Measurements from ENCODE around the gene FMN1. TPM values are rescaled to one million over a fixed set of nuclear protein-coding genes. Genes with fewer than 3 reads are reported as not detected.

The FMN1 gene
- total RNA-seq, 1 experiment from 2014 or later, result 3.9 TPM

DNA sequence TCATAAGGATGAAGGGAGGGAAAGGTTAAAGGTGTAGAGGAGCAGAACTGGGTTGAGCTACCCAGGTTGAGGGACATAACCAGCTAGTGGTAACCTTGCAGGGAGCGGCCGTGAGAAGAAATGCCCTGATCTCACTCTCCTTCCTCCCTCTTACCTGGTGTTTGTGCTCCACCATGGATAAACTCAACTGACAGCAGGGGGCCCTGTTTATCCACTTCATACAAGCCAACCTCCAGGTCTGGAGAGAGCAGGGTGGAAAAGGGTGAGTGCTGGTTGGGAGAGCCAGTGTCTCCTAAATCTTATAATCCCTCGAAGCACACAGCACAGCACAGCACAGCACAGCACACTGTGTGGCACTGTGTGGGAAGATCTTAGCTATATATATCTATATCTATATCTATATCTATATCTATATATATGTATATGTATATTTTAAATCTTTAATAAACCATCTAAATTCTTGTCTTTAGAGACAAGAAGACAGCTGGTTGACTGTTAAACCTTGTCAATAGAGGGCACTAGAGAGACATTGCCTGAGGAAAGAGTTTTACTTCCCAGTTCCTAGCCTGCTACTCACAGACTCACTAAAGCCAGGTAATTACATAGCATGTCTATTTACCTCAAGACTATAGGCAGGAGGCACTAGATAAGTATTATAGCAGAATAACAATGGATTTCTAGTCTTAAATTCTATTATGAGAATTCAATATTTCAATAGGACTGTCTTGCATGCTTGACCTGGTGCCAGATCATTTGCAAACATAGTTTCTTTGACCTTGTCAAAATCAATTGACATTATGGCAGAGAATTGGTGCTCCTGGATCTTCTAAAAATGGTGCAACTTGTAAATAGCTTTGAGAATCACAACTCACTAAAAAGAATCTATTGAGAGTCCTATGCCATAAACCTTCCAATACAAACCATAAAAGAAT, 21.7 kb upstream of the FMN1 start:
- H3K9me3 ChIP-seq (ENCODE audit: control insufficient read depth, insufficient read depth, low read depth, low read length), result no peaks in the 10 kb centered on the region
- in situ Hi-C loops (cut with HindIII; ENCODE audit: low pct_unique_long_range_greater_than_20kb, low sequenced_read_pairs), result no loop called here
- POLR2A ChIA-PET, result no interaction called here
- no peaks in the 10 kb centered on the region for H3K4me1 ChIP-seq (ENCODE audit: control insufficient read depth, insufficient read depth, low read length)
- no peak for ATAC-seq
- BruUV-seq (replicated peaks), result no TSS peak
- no peak for DNase-seq (ENCODE audit: low read depth, low spot score)
- no peak overlapping the region for H3K4me3 ChIP-seq (ENCODE audit: low read depth in 2 of 2, low read length in 2 of 2)
- intact Hi-C loops (cut with micrococcal nuclease; ENCODE audit: unreplicated experiment), result no loop called here
- H3K36me3 ChIP-seq (ENCODE audit: control insufficient read depth, insufficient read depth, low read length), result no peaks in the 10 kb centered on the region
- TF ChIP-seq TCF7L2 (IDR thresholded peaks at IDR 0.05; ENCODE audit: low read depth, low read length) (no peak), SIN3A (IDR thresholded peaks at IDR 0.05; ENCODE audit: borderline replicate concordance, insufficient read depth, low read depth, low read length) (no peak), POLR2AphosphoS5 (IDR thresholded peaks at IDR 0.05; ENCODE audit: low read depth, low read length) (no peak)
- TF ChIP-seq, protein P1, sequence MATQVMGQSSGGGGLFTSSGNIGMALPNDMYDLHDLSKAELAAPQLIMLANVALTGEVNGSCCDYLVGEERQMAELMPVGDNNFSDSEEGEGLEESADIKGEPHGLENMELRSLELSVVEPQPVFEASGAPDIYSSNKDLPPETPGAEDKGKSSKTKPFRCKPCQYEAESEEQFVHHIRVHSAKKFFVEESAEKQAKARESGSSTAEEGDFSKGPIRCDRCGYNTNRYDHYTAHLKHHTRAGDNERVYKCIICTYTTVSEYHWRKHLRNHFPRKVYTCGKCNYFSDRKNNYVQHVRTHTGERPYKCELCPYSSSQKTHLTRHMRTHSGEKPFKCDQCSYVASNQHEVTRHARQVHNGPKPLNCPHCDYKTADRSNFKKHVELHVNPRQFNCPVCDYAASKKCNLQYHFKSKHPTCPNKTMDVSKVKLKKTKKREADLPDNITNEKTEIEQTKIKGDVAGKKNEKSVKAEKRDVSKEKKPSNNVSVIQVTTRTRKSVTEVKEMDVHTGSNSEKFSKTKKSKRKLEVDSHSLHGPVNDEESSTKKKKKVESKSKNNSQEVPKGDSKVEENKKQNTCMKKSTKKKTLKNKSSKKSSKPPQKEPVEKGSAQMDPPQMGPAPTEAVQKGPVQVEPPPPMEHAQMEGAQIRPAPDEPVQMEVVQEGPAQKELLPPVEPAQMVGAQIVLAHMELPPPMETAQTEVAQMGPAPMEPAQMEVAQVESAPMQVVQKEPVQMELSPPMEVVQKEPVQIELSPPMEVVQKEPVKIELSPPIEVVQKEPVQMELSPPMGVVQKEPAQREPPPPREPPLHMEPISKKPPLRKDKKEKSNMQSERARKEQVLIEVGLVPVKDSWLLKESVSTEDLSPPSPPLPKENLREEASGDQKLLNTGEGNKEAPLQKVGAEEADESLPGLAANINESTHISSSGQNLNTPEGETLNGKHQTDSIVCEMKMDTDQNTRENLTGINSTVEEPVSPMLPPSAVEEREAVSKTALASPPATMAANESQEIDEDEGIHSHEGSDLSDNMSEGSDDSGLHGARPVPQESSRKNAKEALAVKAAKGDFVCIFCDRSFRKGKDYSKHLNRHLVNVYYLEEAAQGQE (IDR thresholded peaks at IDR 0.05; ENCODE audit: insufficient read depth in 1 of 2, low read depth in 2 of 2, low read length in 1 of 2), result no peak
- TF ChIP-seq, protein P2, sequence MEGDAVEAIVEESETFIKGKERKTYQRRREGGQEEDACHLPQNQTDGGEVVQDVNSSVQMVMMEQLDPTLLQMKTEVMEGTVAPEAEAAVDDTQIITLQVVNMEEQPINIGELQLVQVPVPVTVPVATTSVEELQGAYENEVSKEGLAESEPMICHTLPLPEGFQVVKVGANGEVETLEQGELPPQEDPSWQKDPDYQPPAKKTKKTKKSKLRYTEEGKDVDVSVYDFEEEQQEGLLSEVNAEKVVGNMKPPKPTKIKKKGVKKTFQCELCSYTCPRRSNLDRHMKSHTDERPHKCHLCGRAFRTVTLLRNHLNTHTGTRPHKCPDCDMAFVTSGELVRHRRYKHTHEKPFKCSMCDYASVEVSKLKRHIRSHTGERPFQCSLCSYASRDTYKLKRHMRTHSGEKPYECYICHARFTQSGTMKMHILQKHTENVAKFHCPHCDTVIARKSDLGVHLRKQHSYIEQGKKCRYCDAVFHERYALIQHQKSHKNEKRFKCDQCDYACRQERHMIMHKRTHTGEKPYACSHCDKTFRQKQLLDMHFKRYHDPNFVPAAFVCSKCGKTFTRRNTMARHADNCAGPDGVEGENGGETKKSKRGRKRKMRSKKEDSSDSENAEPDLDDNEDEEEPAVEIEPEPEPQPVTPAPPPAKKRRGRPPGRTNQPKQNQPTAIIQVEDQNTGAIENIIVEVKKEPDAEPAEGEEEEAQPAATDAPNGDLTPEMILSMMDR (IDR thresholded peaks at IDR 0.05), result peak; percentile 69
- CTCF ChIA-PET, result no interaction called here
- H3K27ac ChIP-seq (ENCODE audit: low read length), result no peak overlapping the region
- H3K27me3 ChIP-seq (ENCODE audit: control insufficient read depth, insufficient read depth, low read length), result no peaks in the 10 kb centered on the region; the same call in 1 of the 2 replicates

DNA sequence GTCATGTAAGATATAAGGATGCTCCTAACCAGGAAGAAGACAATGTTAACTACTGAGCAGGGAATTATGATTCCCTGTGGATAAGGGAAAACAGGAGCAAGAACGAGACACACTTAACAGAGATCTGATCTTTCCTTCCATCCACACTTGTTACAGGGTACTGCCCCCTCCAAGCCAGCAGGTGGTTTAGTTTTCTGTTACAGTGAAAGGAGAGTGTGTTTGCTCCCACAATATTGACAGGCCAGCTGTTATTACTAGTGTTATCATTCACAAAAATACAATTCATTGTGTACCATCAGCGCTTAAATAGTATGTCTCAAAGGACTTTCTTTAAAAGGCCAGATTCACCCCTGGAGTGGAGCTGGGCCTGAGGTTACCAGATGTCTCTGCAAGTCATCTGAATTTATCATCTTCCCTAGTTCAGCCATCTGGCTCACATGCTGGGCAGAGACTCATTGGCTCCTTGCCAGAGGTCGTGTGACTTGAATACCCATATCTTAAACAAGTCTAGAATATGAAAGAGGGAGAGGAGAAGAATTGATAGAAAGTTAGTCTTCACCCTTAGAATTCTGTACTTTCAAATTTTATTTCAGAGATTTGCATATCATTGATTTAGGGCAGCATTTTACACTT, 16.8 kb upstream of the FMN1 start:
- Histone ChIP-seq H3K9me3 (ENCODE audit: control insufficient read depth, insufficient read depth, low read depth, low read length) (no peaks in the 10 kb centered on the region), H3K27ac (ENCODE audit: low read length) (no peak overlapping the region), H3K36me3 (ENCODE audit: control insufficient read depth, insufficient read depth, low read length) (no peaks in the 10 kb centered on the region), H3K27me3 (ENCODE audit: control insufficient read depth, insufficient read depth, low read length) (no peaks in the 10 kb centered on the region; the same call in 1 of the 2 replicates), H3K4me3 (ENCODE audit: low read depth in 2 of 2, low read length in 2 of 2) (no peak overlapping the region), H3K4me1 (ENCODE audit: control insufficient read depth, insufficient read depth, low read length) (no peaks in the 10 kb centered on the region)
- CTCF ChIA-PET, result no interaction called here
- intact Hi-C loops (cut with micrococcal nuclease; ENCODE audit: unreplicated experiment), result no loop called here
- TF ChIP-seq POLR2AphosphoS5 (IDR thresholded peaks at IDR 0.05; ENCODE audit: low read depth, low read length), result no peak
- TF ChIP-seq, protein P1 (IDR thresholded peaks at IDR 0.05; ENCODE audit: insufficient read depth in 1 of 2, low read depth in 2 of 2, low read length in 1 of 2), result no peak
- TF ChIP-seq, protein P2 (IDR thresholded peaks at IDR 0.05), result no peak
- TF ChIP-seq TCF7L2 (IDR thresholded peaks at IDR 0.05; ENCODE audit: low read depth, low read length), result no peak
- no peak for TF ChIP-seq SIN3A (IDR thresholded peaks at IDR 0.05; ENCODE audit: borderline replicate concordance, insufficient read depth, low read depth, low read length)
- POLR2A ChIA-PET, result no interaction called here
- DNase-seq (ENCODE audit: low read depth, low spot score) (no peak), ATAC-seq (no peak)
- BruUV-seq (replicated peaks), result no TSS peak
- in situ Hi-C loops (cut with HindIII; ENCODE audit: low pct_unique_long_range_greater_than_20kb, low sequenced_read_pairs), result no loop called here
